ENCODE results near the gene CRYBA2.

The CRYBA2 gene

DNA sequence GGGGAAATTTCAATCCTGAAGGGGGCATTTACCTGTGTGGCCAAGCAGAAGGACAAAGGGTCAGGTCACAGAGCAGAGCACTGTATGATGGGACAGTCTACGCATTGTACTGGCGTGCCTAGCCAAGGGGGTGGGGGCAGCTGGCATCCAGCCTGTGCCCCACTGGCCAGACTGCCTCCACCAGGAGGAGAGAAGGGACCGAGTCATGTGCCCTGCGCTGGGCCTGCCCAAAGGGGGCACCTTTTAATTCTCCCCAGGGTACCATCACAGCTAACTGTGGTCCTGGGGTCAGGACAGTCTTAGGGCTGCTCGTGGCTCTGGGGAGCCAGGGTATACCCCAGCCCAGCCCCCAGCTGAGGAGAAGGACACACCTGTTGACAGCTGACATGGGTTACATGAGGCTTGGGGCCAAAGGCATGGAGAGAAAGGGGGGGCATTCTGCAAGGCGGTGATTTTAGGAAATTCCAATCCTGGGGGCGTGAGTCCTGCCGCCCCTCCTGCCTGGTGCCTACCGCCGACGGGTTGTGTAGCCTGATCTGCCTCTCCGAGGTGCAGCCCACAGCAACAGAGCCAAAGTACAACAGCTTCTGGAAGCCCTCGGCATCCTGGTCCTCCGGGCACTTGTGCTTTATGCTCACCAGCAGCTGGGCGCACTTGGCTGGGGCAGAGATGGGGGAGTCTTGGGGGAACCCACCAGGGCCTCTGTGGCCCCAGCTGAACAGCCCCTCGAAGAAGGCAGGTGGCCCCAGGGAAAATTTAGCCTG lies 37.1 kb upstream of the CRYBA2 start:
- no peak for DNase-seq
- peaks cover 72% of the 10 kb centered on the region for H3K27me3 Mint-ChIP-seq (ENCODE audit: low read depth, poor library complexity)
- H3K27ac Mint-ChIP-seq = no peak overlapping the region
- no peaks in the 10 kb centered on the region for H3K36me3 Mint-ChIP-seq (ENCODE audit: low read depth)
- H3K4me1 Mint-ChIP-seq = no peaks in the 10 kb centered on the region
- no peak overlapping the region for H3K4me3 Mint-ChIP-seq
- TF ChIP-seq, protein P1, sequence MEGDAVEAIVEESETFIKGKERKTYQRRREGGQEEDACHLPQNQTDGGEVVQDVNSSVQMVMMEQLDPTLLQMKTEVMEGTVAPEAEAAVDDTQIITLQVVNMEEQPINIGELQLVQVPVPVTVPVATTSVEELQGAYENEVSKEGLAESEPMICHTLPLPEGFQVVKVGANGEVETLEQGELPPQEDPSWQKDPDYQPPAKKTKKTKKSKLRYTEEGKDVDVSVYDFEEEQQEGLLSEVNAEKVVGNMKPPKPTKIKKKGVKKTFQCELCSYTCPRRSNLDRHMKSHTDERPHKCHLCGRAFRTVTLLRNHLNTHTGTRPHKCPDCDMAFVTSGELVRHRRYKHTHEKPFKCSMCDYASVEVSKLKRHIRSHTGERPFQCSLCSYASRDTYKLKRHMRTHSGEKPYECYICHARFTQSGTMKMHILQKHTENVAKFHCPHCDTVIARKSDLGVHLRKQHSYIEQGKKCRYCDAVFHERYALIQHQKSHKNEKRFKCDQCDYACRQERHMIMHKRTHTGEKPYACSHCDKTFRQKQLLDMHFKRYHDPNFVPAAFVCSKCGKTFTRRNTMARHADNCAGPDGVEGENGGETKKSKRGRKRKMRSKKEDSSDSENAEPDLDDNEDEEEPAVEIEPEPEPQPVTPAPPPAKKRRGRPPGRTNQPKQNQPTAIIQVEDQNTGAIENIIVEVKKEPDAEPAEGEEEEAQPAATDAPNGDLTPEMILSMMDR (IDR thresholded peaks at IDR 0.05) = no peak
- H3K9me3 Mint-ChIP-seq = no peaks in the 10 kb centered on the region

DNA sequence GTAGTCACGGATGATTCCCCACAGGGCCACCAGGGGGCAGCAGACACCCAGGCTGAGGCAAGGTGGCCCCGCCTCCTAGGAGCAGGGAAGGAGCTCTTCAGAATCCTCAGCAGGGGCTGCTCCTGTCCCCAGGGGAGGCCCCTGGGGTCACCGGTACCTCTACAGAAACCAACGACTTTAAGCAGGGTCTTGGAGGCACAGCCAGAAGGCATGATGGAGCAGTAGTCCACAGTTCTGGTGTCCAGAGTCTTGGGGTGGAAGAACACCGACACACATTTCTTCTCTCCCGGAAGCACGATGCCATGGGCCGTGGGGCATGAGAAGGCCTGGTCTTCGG lies 36.6 kb upstream of the CRYBA2 start:
- H3K4me1 Mint-ChIP-seq = no peaks in the 10 kb centered on the region
- TF ChIP-seq, protein P1 (IDR thresholded peaks at IDR 0.05) = peak; percentile 99
- no peak overlapping the region for H3K4me3 Mint-ChIP-seq
- H3K27me3 Mint-ChIP-seq (ENCODE audit: low read depth, poor library complexity) = peaks cover 69% of the 10 kb centered on the region
- H3K9me3 Mint-ChIP-seq = no peaks in the 10 kb centered on the region
- H3K36me3 Mint-ChIP-seq (ENCODE audit: low read depth) = no peaks in the 10 kb centered on the region
- H3K27ac Mint-ChIP-seq = no peak overlapping the region
- DNase-seq = peak; percentile 85

DNA sequence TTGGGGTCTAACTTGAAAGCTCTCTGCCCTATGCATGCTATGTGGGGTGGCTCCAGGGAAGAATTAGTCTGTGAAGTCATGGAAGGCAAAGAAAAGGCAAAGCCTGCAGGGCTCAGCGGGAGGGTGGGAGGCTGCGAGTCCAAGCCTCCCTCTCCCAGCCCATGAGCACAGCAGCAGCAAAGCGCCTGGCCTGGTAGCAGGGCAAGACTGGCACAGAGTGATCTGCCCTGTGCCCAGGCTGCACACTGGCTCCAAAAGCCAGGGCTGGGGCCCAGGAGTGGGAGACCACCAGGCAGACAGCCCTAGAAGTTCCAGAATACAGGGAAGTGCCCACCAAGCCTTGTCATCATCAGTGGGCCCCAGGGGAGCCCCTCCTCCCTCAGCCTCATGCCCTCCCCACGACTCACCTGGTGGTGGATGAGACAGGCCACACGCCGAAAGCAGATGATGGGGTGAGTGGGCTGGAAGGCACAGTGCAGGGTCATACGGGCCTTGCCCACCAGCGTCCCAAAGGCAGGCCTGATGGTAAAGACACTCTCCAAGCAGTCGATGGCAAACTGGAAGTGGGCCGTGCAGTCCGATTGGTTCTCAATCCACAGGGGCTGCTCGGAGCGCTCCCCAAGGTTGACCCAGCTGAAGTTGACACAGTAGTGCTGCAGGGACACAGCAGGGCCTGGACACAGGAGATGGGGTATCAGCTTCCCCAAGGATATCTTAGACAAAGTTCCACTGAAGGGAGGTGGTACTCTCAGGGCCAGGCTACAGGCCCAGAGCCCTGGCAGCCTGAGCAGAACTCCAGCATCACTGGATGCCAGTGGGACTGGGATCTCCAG lies 36.0 kb upstream of the CRYBA2 start:
- Mint-ChIP-seq H3K4me3 (no peak overlapping the region), H3K27me3 (ENCODE audit: low read depth, poor library complexity) (peaks cover 67% of the 10 kb centered on the region), H3K9me3 (no peaks in the 10 kb centered on the region), H3K27ac (no peak overlapping the region), H3K4me1 (no peaks in the 10 kb centered on the region), H3K36me3 (ENCODE audit: low read depth) (no peaks in the 10 kb centered on the region)
- TF ChIP-seq, protein P1 (IDR thresholded peaks at IDR 0.05) = no peak
- no peak for DNase-seq

- no peaks in the 10 kb centered on the region for H3K36me3 Mint-ChIP-seq (ENCODE audit: low read depth)
- H3K4me1 Mint-ChIP-seq = no peaks in the 10 kb centered on the region
- TF ChIP-seq, protein P1 (IDR thresholded peaks at IDR 0.05) = no peak
- no peak overlapping the region for H3K4me3 Mint-ChIP-seq
- H3K9me3 Mint-ChIP-seq = no peaks in the 10 kb centered on the region
- no peak for DNase-seq
- no peak overlapping the region for H3K27ac Mint-ChIP-seq
- peaks cover 56% of the 10 kb centered on the region for H3K27me3 Mint-ChIP-seq (ENCODE audit: low read depth, poor library complexity)
Observed at GRCh38 chr2:219028141-219028540, 34.9 kb upstream of the CRYBA2 start.

GRCh38 chr2:219027511-219028055 lies 34.4 kb upstream of the CRYBA2 start:
- Mint-ChIP-seq H3K4me3 (no peak overlapping the region), H3K9me3 (no peaks in the 10 kb centered on the region), H3K4me1 (no peaks in the 10 kb centered on the region), H3K27me3 (ENCODE audit: low read depth, poor library complexity) (peaks cover 51% of the 10 kb centered on the region), H3K36me3 (ENCODE audit: low read depth) (no peaks in the 10 kb centered on the region), H3K27ac (no peak overlapping the region)
- TF ChIP-seq, protein P1 (IDR thresholded peaks at IDR 0.05) = no peak
- no peak for DNase-seq
